ENCODE data around the gene HDDC3.

DNA sequence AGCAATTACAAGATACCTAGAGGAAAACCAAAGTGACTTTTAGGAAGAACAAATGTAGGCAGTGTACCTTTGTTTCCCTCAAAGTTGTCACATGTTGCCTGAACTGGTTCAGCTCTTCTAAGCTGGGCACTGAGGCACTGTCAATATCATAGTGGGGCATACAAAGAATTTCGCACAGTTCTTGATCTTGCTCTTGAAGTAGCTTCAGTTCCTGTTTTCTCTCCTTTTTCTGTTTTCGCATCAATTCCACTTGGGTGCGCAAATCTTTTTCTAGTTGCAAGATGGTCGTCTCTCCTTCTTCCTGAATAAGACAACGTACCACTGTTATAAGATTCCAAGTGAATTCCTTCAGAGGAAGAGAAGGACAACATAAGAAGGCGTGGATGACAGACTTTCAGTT is 49.3 kb upstream of the HDDC3 start:
- TF ChIP-seq POLR2A (IDR thresholded peaks at IDR 0.05; ENCODE audit: low read depth) (no peak), POLR2AphosphoS5 (IDR thresholded peaks at IDR 0.05) (no peak), EP300 (IDR thresholded peaks at IDR 0.05) (no peak)
- TF ChIP-seq, protein P1, sequence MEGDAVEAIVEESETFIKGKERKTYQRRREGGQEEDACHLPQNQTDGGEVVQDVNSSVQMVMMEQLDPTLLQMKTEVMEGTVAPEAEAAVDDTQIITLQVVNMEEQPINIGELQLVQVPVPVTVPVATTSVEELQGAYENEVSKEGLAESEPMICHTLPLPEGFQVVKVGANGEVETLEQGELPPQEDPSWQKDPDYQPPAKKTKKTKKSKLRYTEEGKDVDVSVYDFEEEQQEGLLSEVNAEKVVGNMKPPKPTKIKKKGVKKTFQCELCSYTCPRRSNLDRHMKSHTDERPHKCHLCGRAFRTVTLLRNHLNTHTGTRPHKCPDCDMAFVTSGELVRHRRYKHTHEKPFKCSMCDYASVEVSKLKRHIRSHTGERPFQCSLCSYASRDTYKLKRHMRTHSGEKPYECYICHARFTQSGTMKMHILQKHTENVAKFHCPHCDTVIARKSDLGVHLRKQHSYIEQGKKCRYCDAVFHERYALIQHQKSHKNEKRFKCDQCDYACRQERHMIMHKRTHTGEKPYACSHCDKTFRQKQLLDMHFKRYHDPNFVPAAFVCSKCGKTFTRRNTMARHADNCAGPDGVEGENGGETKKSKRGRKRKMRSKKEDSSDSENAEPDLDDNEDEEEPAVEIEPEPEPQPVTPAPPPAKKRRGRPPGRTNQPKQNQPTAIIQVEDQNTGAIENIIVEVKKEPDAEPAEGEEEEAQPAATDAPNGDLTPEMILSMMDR (IDR thresholded peaks at IDR 0.05) = no peak

Measured in esophagus muscularis mucosa (tissue), 4 donors.